C4-2B (cell line): Measurements from ENCODE around the gene PIMREG.

ENCODE experiments used
- H3K27ac ChIP-seq: fragments of 450-650 bp; 2 replicates; pipeline ENCODE4 v1.5.1; 2017
- ZFX ChIP-seq: fragments of 450-650 bp; IDR thresholded peaks from 2 replicates; pipeline ENCODE4 v1.6.1; 2017
- TF ChIP-seq, protein P1 (sequence below): fragments of 450-650 bp; conservative IDR thresholded peaks from 2 replicates; pipeline ENCODE4 v1.5.1; 2017; ENCODE audit warnings: mild to moderate bottlenecking

PIMREG gene

DNA sequence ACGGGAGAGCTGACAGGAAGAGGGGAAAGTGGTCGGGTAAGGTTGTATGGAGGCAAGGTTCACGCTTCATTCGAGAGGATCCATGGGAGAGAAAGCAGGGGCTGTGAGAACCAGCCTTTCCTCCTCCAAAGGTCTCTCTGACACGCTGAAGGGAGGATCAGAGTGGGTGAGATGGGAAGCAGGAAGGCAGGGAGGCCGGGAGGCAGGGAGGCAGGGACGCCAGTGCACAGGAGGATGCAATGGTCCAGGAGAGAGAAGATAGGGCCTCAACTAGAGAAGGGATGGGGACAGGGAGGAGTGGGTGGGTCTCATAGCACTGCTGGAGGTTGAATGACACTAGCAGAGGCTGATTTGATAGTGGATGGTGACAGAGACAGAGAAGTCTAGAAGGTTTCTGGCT, 54.1 kb downstream of the PIMREG start:
- TF ChIP-seq, protein P1, sequence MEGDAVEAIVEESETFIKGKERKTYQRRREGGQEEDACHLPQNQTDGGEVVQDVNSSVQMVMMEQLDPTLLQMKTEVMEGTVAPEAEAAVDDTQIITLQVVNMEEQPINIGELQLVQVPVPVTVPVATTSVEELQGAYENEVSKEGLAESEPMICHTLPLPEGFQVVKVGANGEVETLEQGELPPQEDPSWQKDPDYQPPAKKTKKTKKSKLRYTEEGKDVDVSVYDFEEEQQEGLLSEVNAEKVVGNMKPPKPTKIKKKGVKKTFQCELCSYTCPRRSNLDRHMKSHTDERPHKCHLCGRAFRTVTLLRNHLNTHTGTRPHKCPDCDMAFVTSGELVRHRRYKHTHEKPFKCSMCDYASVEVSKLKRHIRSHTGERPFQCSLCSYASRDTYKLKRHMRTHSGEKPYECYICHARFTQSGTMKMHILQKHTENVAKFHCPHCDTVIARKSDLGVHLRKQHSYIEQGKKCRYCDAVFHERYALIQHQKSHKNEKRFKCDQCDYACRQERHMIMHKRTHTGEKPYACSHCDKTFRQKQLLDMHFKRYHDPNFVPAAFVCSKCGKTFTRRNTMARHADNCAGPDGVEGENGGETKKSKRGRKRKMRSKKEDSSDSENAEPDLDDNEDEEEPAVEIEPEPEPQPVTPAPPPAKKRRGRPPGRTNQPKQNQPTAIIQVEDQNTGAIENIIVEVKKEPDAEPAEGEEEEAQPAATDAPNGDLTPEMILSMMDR: no peak
- no peak for TF ChIP-seq ZFX
- no peak overlapping the region for H3K27ac ChIP-seq

DNA sequence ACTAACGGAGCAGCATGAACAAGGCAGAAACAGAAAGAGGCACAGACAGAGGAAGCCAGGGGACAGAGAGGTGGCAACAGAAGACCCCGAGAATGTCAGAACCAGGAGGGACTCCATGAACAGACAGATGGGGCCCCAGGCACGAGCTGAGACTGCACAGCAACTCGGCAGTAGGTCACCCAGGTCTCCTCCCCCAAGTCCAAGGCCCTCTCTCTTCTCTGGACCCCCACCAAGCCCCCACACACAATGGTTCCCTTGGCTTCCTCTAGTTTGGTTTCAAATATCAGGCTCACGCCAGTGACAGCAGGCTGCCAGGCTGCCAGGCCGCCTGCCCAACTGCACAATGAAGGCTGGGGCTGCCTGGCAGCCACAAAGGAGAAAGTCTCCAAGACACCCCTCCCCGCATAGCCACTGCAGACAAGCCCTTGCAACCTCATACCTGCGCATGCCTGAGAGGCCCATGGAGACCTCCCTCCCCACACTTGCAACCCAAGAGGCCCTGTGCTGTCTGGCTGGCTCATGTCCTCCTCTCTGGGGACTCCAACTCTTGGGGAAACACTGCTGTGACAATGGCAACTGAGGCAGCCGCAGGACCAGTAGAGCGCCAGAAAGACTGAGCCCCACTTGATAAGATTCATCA, 54.8 kb downstream of the PIMREG start:
- H3K27ac ChIP-seq: no peak overlapping the region
- TF ChIP-seq ZFX: no peak
- TF ChIP-seq, protein P1: no peak
